Measurements from ENCODE around the gene MBP.

Gene MBP

DNA sequence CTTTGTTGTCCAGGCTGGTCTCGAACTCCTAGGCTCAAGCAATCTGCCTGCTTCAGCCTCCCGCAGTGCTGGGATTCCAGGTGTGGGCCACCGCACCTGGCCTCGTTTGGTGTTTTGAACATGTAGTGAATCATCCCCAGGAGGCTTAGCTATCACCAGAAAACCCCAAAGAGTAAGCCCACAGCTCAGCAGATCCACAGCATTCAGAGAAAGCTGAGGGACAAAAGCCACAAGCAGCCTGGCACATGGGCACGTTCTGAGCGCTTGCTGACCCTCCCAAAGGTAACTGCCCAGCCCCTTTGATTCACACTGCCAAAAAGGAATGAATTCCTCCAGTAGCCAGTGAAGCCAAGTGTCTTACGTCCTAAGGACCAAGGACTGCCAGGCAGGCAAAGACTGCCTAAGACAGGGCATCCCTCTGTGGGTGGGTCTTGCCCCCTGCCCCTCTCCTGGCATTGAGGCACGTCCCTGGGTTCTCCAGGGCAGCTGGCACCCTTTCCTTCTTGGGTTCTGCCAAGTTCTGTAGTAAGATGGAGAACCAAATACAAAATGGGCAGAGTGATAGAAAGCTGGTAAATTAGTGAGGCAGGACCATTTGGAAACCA, 31.7 kb downstream of the MBP start:
- DNase-seq (ENCODE audit: low read depth): no peak

DNA sequence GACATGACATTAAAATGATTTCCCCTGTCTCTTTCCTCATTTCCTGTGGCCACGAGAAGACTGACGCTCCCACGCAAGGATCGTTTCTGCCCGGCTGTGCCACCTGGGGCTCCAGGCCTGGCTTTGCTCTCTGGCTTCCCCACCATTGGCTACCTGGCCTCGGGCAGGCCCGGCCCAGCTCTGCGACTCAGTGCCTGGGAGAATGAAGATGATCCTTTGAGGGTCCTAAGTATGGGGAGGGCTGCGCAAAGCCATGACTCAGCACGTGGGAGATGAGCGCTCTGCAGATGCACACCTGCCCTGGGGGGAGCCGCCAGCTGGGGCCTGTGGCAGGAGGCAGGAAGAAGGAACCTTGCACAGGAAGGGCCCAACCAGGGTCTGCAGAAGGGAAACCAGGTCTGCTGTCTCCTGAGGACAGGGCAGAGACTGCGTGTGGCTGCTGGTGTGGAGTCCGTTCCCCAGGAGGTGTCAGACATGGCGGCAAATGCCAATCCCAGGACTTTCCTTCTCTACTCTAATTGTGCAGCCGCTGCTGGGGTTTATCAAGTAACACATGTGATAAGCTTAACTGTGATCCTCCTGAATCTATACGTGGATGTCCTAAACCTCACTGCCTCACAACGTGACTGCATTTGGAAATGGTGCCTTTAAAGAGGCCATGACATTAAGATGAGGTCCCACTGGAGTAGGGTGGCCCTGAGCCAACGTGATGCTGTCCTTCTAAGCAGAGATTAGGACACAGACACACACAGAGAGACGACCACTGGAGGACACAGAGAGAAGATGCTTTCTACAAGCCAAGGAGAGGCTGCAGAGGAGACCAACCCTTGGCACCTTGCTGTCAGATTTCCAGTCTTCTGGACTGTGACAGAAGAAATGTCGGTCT, 32.9 kb downstream of the MBP start:
- no peak for DNase-seq (ENCODE audit: low read depth)

DNA sequence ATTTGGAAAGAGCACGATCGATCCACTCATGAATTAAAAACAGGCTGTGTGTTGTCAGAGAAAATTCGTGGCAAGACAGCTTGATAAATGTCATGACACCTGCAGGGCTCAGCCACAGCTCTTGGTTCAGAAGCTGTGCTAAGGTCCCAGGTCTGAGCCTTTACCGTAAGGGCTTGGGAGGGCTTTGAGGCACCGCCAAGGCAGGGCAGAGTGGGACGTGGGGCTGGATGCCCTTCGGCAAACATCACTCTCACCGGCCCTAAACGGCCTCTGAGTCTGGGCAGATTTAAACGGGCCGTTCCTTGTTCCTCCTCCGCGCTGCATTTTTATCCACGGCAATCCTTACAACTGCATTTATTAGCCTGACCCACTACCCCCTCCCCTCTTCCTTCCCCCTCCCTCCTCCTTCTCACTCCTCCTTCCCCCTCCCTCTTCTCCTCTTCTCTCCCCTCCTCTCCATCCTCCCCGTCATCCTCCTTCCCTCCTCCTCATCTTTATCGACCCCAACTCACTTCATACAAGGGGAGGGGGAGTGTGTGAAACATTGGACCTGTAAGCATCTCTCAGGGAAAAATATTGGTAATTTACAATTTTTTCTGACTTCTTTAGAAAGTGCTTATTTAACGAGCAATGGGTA, 33.9 kb downstream of the MBP start:
- DNase-seq (ENCODE audit: low read depth): no peak

DNA sequence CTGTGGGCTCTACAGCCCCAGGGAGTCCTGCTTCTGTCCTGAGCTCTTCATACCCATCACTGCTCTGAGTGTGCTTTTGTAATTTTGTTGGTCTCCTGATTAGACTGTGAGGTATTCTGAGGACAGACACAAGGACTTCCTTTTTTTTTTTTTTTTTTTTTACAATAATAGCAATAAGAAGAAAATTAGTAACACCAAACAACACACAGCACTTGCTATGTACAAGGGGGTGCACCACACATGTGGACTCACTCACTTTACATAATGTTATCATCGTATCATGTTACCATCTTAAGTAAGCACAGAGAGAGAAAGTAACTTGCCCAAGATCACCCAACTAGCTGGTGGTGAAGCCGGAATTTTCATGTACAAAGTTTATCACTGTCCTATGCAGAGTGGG, 34.6 kb downstream of the MBP start:
- no peak for DNase-seq (ENCODE audit: low read depth)

DNA sequence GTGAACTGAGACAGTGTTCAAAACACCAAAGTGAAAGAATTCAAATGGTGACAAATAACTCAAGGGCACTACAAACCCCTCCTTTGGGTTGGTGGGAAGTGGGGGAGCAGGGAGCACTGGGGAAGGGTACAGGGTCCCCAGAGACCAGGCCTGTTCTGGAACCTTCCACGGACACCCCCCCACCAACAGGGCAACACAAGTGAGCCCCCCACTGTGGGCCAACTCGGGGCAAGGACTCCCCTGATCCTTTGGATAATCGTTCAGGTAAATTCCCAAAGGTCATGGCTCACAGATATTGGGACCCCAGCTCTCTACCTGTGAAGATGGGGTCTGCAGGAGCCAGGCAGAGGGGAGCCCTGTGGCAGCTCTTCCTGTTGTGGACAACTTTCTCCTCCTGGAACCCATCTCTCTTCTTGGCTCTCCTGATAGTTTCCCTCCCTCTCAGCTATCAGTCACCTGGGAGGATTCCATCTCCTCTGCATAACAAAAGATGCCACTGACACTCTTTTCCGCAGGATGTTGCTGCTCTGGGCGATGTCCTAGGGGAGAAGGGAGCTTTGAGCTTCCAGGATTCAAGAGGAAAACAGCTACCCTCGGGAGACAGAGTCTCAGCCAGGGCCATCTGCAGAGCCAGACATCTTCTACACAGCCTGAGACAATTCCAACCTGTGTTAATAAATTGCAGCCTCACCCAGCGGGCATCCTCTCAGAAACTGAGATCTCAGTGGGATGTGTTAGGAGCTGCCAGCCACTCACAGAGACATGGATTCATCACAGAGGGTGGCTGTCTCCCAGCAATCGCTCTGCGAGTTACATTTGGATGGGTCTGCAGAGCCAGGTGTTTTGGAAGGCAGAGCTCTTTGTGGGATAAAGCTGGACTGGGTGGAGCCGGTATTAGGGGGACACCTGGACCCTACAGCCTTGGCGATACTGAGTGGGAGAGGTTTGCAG, 35.4 kb downstream of the MBP start:
- no peak for DNase-seq (ENCODE audit: low read depth)

DNA sequence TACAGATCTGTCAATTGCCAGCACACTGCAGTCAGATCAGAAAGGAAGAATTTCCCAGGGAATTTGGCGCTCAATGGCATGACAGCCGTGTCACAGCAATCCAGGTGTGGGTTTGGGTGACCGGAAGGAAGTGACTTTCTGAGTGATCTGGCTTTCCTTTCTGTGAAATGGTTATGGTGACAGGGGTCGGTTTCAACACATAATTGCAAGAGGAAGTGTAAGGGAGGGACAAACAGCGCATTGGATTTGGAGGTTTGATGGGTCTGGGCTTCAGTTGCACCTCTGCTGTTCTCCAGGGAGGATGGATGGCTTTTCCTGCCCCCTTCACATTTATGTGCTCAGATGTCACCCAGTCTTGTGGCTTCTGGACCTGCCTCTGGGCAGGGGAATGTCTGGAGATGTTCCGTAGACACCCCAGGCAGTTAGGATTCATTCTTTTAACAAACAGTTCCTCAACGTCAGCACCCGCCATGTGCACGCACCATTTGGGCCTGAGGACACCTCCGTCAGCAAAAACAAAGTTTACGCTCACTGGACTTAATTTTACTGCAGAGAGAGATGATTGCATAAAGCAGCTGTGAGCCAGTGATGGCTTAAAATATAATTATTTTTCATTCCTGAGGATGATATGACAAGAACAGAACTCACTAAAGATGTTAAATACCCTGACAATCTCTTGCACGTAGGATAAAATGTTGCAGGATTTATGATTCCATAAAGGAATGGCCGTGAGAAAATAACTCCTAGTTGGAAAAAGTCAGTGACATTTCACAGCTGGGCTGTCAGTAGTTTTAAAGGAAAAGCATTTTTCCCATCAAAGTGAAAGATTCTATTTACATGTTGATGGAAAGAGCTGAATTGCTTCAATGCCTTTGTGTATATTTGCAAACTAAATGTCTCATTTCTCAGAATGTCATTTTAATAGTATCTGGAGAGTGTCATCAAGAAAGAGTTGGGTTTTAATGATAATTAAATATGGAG, 36.9 kb downstream of the MBP start:
- DNase-seq (ENCODE audit: low read depth): no peak

DNA sequence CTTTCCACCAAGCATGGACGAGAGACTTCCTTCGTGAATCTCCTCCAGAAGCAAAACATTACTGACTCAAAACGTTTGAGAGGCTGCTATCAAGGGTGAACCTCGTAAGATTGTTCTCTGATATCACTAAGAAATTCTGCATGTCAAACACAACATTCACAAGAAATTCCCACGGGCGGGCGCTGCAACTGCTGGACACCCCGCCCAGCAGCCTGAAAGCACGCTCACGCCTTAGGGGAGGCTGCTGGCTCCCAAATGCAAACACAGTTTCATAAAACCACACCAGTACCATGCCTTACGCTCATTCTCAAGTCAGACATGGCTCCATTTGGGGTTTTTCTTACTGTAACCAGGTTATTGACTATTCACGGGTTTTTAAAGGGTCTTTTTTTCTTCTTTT, 39.0 kb downstream of the MBP start:
- no peak for DNase-seq (ENCODE audit: low read depth)

DNA sequence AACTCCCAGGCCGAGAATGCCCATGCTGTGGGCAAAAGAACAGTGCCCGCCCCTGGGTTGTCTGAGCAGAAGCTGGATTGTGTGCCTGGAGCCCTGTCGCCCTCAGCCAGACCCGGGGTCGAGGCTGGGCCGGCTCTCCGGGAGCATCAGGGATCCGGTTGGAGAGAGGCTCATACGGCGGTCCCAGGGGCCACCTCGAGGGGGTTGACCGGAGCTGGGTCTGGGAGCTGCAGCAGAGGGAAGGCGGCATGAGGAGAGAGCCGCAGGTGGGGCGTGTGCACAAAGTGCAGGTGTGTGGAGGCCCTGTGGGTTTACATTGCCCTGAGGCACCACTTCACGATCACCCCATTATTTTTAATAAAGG, 39.5 kb downstream of the MBP start:
- no peak for DNase-seq (ENCODE audit: low read depth)

DNA sequence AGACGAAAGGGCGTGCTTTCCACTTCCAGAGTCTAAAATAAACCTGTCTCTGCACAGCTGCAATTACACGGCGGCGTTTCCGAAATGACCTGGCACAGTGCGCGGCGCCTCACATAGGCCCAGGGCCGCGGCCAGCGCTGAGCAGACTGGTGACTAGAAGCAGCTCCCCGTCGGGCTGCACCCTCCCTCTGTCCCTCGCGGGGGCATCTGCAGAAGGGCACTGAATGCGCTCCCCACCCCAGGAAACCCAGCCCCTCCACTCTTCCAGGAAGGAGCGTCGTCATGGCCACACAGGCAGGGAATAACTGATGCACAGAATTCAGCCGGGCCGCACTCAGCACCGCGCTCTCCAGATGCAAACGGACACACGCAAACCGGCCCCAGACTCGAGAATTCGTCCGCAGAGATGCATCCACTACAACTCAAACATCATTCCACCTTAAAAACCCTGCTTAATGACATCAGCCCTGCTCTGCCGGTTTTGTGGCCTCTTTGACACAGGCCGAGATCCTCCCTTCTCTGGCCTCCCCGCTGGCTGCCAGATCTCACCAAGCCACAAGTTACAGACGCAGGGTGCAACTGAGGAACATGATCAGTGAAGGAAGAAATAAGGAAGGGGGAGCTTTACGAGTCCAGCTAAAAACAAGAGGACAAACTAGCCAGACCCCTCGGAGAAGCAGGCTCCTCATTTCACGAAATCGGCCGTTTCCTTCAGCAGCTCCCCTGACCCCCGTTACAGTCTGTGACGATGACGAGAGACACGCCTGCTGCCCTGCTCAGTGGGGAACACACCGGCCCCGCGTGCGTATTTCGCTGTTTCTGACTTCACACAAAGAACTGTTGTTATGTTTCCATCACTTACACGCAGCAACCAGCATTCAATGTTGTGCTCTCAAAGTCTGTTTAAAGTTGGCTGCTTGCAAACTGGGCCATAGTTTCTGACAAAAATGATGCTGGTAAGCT, 40.2 kb downstream of the MBP start:
- DNase-seq (ENCODE audit: low read depth): no peak

DNA sequence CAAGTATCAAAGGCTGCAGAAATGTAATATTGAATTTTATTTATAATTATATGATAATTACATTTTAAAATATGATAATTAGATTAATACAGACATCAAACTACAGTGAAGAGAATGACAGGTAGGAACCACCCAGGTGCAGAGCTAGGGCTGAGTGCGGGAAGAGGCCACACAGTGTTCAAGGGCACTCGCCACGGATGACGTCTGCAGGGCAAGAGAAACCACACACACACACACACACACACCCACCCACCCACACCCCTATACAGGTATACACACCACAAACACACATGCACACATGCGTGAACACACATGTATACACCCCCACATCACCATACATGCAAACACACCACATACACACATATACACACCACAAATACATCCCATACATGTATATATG, 41.2 kb downstream of the MBP start:
- DNase-seq (ENCODE audit: low read depth): no peak

DNA sequence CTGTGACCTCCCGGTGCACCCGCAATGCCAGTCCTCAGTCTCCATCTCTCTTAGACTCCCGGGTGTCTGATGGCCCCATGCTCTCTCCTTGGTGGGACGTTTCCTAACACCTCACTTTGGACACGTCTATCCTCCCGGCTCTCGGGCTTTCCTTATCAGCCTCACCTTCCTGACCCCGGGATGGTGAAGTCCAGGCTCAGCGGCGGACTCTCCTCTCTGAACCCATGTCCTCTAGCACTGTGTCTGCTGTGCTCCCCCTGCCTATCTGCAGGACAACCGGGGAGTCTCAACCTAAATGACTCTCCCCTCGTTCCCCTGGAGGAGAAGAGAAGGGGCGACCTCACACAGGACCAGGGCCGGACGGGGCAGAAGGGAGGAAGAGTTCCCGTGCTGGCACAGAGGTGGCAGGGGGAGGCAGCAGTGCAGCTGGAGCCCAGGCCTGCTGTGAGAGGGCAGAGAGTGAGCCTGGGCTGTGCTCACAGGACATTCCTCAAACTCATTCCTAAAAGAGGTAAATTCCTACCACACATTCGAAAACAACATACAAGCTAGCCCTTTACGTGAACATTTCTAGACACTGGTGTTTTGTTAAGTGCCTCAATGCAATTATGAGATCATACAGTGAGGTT, 41.9 kb downstream of the MBP start:
- no peak for DNase-seq (ENCODE audit: low read depth)

DNA sequence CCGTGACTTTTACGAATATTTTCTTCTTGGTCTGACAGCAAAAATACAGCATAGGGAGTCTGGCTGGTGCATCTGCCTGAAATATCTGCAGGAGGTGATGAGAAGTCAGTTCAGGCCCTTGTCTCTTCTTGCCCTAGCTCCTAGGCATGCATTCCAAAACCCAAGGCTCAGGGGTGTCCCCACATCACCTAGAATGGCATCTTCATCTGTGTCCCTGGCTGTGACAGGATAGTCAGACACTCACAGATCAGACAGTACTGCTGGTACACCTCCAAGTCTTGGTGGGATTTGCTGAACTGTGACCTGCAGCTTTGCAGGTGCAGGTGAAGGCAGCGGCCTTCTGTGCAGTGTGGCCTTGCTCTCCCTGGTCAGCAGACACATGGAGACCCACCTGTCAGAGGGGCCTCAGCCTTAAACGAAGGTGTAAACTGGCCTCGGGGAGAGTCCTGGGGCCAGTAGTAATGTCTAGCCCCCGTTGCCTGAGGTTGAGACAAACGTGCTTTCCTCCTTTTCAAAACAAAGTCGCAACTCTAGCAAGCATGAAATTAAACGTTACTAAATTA, 42.8 kb downstream of the MBP start:
- no peak for DNase-seq (ENCODE audit: low read depth)

DNA sequence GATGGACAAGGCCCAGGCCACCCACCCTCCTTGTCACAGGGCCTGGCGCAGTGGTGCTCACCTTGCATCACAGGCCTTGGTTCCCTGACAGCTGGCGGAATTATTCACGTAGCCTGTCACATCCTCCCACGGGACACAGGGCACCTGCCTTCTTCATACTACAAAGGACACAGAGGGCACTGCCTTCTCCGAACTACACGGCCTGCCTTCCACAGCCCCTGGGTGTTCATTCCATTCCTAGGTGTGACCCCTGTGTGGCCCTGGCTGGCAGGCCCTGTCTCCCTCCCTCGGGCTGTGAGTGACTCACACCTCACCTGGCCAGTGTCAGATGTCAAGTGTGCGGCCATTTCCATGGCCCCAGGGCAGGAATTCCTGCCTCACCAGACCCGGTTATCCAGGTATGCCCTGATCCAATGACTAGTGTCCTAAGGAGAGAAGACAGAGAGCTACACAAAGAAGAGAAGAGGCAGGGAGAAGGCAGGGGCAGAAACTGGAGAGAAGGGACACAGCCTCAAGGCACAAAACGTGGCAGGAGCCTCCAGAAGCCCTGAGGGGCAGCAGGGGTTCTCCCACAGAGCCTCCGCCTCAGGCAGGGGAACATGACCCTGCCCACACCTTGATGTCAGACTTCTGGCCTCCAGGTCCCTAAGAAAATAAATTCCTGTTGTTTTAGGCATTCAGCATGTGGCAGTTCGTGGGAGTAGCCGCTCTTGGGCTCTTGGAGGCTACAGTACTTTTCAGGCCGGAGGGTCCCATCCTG, 43.4 kb downstream of the MBP start:
- DNase-seq (ENCODE audit: low read depth): no peak

DNA sequence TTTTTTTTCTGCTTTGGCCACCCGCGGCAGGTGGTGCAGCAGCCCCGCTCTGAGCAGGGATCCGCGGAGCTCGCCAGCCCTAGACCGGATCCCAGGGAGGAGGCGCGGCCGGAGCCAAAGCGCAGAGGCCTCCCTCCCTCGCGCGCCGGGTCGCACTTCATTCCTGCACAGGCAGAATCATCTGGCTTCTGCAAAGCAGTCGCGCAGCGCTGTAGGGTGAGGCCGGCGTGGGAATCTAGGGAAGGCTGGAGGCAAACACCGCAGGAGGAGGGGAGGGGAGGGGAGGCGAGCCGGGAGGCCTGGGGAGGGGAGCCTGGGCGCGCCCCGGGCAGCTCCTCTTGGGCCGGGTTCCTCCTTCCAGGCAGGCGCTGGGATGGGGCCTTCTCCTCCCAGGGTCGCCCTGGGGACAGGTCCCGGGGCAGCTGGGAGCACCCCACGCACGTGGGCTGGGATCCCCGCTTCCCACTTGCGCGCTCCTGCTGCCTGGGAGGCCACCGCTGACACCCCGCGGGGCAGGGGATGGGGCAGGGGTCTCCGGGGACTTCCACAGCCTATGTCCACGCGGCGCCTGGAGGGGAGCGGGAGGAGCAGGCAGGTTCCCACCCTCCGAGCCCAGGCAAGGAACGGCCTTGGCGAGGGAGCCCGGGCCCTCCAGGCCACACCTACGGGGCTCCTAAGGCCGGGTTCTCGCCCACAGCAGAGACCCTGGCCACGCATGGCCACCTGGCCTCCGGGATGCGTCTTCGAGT, 45.0 kb downstream of the MBP start:
- no peak for DNase-seq (ENCODE audit: low read depth)

DNA sequence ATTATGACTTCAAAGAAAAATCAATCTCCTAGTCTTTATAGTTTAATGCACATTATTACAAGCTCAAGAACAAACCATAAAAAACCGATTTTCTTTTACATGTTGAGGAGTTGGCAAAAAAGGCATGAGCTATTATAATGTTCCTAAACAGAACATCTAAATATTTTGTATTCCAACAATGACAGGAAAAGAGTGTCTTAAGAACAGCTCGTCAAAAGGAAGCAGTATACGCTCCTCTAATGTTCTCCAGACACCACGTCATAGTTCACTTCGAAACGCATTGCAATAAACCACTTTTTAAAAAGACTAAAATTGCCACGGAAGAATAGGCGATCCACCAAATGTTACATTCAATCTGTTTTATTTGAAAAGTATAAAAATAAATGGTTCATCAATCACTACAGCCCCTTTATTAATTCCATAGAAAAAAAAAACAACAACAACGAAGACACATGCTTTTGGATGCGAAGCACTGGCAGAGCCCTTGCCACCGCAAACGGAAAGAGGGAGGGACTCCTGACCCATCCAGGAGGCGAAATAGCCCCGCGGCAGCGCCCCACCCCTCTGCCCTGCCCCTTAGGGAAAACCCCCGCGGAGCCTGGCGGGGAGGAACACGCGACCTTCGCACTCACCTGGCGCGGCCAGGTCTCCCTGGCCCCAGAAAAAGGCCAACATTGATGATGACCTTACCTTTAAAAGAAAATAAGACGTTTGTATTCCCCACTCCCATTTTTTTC, 45.8 kb downstream of the MBP start:
- DNase-seq (ENCODE audit: low read depth): no peak

DNA sequence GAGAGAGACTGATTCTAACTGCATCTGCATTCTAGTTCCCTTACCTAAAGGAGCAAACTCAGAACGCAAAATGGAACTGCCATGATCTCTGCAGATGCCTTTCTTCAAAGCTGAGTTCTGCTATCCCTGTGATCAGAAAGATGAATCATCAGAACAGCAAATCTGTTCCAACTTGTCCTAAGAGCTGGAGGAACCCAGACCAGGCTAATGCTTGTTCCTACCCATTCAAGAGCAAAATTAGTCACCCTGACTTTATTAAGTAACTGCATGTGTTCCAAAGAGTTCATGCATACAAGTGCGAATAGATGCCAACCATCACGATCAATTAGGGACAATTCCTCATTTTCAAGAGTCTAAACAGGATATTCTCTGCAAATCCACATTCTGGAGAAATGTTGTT, 46.5 kb downstream of the MBP start:
- DNase-seq (ENCODE audit: low read depth): no peak

DNA sequence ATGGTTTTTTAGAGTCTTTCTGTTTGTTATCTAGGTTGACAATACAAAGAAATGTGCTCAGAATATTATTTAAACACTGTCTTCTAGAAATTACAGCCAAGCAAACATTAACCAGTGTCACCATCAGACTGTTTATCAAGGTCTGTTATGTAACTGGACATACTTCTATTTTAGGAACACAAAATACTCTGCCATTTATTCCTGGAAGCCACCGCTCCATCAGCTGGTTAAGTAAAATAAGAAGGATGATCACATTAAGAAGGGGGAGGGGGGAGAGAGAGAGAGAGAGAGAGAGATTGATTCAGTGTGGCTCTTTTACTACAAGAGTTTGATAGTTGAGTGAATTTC, 47.9 kb downstream of the MBP start:
- no peak for DNase-seq (ENCODE audit: low read depth)
